Smooth muscle cell (in vitro differentiated cells): ENCODE results near the gene VGLL2. TPM values are rescaled to one million over a fixed set of nuclear protein-coding genes. Genes with fewer than 3 reads are reported as not detected.

Experiments used
- DNase-seq: peaks from one replicate; lab custom pipeline; 2025; ENCODE audit not compliant: unreplicated experiment; lab: John Stamatoyannopoulos, UW
- H2AFZ ChIP-seq: fragments of 200-600 bp; sonication (generic); 2 replicates; pipeline ENCODE4 v1.6.0; 2016; ENCODE audit warnings: antibody characterized with exemption, low read depth, mild to moderate bottlenecking
- H3F3A ChIP-seq: fragments of 200-600 bp; sonication (generic); 2 replicates; pipeline ENCODE4 v1.6.0; 2017; ENCODE audit warnings: antibody characterized with exemption, low read depth
- H3K27ac ChIP-seq: fragments of 200-600 bp; sonication (generic); 2 replicates; pipeline ENCODE4 v1.5.1; 2016; ENCODE audit warnings: low read depth, mild to moderate bottlenecking
- H3K27me3 ChIP-seq: fragments of 200-600 bp; sonication (generic); 2 replicates; pipeline ENCODE4 v1.6.1; 2016; ENCODE audit warnings: low read depth, mild to moderate bottlenecking
- H3K36me3 ChIP-seq: fragments of 200-600 bp; sonication (generic); 2 replicates; pipeline ENCODE4 v1.5.1; 2016; ENCODE audit warnings: low read depth
- H3K4me1 ChIP-seq: fragments of 200-600 bp; sonication (generic); 2 replicates; pipeline ENCODE4 v1.5.1; 2016; ENCODE audit warnings: low read depth
- H3K4me2 ChIP-seq: fragments of 200-600 bp; sonication (generic); 2 replicates; pipeline ENCODE4 v1.6.0; 2016; ENCODE audit warnings: mild to moderate bottlenecking
- H3K4me3 ChIP-seq: fragments of 200-600 bp; sonication (generic); 2 replicates; pipeline ENCODE4 v1.5.1; 2016; ENCODE audit warnings: mild to moderate bottlenecking
- H3K79me2 ChIP-seq: fragments of 200-600 bp; sonication (generic); 2 replicates; pipeline ENCODE4 v1.6.0; 2016; ENCODE audit warnings: low read depth, mild to moderate bottlenecking
- H3K9ac ChIP-seq: fragments of 200-600 bp; sonication (generic); 2 replicates; pipeline ENCODE4 v1.6.0; 2016; ENCODE audit warnings: low read depth
- H3K9me3 ChIP-seq: fragments of 200-600 bp; sonication (generic); replicated peaks from 2 replicates; pipeline ENCODE4 v1.5.1; 2016; ENCODE audit warnings: low read depth
- H4K20me1 ChIP-seq: fragments of 200-600 bp; sonication (generic); 2 replicates; pipeline ENCODE4 v1.6.0; 2016; ENCODE audit warnings: low read depth
- CTCF ChIP-seq: fragments of 200-600 bp; sonication (generic); IDR thresholded peaks from 2 replicates; pipeline ENCODE4 v1.5.1; 2017; ENCODE audit warnings: borderline replicate concordance, mild to moderate bottlenecking, antibody characterized with exemption; ENCODE audit not compliant: insufficient read depth, poor library complexity, severe bottlenecking
- WGBS: methylation state at CpG from one replicate; pipeline ENCODE4 v1.1.7; 2016; ENCODE audit warnings: low lambda C conversion rate; 5-methylcytosine and 5-hydroxymethylcytosine counted together
- polyA plus RNA-seq: library from polyadenylated mRNA; unstranded; fragments of >200 nt; fragmentation: Nextera tagmentation; extraction: Ambion mirVana; gene quantifications from 2 replicates; pipeline ENCODE4 v1.2.1, GENCODE V29; 2016
- total RNA-seq: library from RNA; depleted of rRNA; stranded (reverse); fragments of >200 nt; gene quantifications from 2 replicates; pipeline ENCODE4 v1.2.3, GENCODE V29; 2014

Gene VGLL2
- total and polyA plus RNA-seq, 2 experiments from 2014 or later, result not detected

GRCh38 chr6:117267766-117268534 is 2.6 kb downstream of the VGLL2 start:
- no peak overlapping the region for H2AFZ ChIP-seq
- no peak overlapping the region for H3K4me2 ChIP-seq
- no peak overlapping the region for H3K4me3 ChIP-seq
- H3K9me3 ChIP-seq, result no peaks in the 10 kb centered on the region
- H3K79me2 ChIP-seq, result no peaks in the 10 kb centered on the region
- no peak for DNase-seq
- peaks cover 13% of the 10 kb centered on the region for H3K4me1 ChIP-seq
- WGBS, result 17% methylated on average over 11 of the region's 11 CpGs
- H3K9ac ChIP-seq, result no peak overlapping the region
- no peaks in the 10 kb centered on the region for H3F3A ChIP-seq
- TF ChIP-seq CTCF, result no peak
- no peaks in the 10 kb centered on the region for H3K36me3 ChIP-seq
- H4K20me1 ChIP-seq, result no peaks in the 10 kb centered on the region
- H3K27me3 ChIP-seq, result peaks cover 100% of the 10 kb centered on the region
- no peak overlapping the region for H3K27ac ChIP-seq

- no peaks in the 10 kb centered on the region for H3K9me3 ChIP-seq
- DNase-seq, result no peak
- H3F3A ChIP-seq, result no peaks in the 10 kb centered on the region
- H2AFZ ChIP-seq, result no peak overlapping the region
- H3K27me3 ChIP-seq, result peaks cover 100% of the 10 kb centered on the region
- no peak for TF ChIP-seq CTCF
- no peaks in the 10 kb centered on the region for H4K20me1 ChIP-seq
- no peak overlapping the region for H3K4me3 ChIP-seq
- peaks cover 13% of the 10 kb centered on the region for H3K4me1 ChIP-seq
- H3K79me2 ChIP-seq, result no peaks in the 10 kb centered on the region
- H3K9ac ChIP-seq, result no peak overlapping the region
- no peak overlapping the region for H3K27ac ChIP-seq
- no peak overlapping the region for H3K4me2 ChIP-seq
- 71% methylated on average over 1 of the region's 1 CpG for WGBS
- H3K36me3 ChIP-seq, result no peaks in the 10 kb centered on the region
Observed at GRCh38 chr6:117268924-117269323, 3.6 kb downstream of the VGLL2 start.

- 22% methylated on average over 8 of the region's 8 CpGs for WGBS
- TF ChIP-seq CTCF, result no peak
- Histone ChIP-seq H3F3A (no peaks in the 10 kb centered on the region), H3K9ac (no peak overlapping the region), H3K36me3 (no peaks in the 10 kb centered on the region), H3K9me3 (no peaks in the 10 kb centered on the region), H3K4me2 (peak overlapping the region; percentile 89), H3K27ac (no peak overlapping the region), H4K20me1 (no peaks in the 10 kb centered on the region), H3K4me1 (peaks cover 13% of the 10 kb centered on the region), H2AFZ (no peak overlapping the region), H3K4me3 (peak overlapping the region; percentile 44), H3K79me2 (no peaks in the 10 kb centered on the region), H3K27me3 (peaks cover 100% of the 10 kb centered on the region)
- DNase-seq, result no peak
Observed at GRCh38 chr6:117269638-117270054, 4.3 kb downstream of the VGLL2 start.
